GM12864 (cell line): ENCODE results near the gene NCBP2L.

ENCODE experiments used
- DNase-seq: peaks from one replicate; pipeline ENCODE4 v3.0.0-alpha.2; 2011; ENCODE audit warnings: low read depth
- H3K4me3 ChIP-seq: 2 replicates; pipeline ENCODE4 v1.5.1; 2011; ENCODE audit warnings: mild to moderate bottlenecking, low read depth, low read length, control low read depth
- TF ChIP-seq, protein P1 (sequence below): IDR thresholded peaks from 2 replicates; pipeline ENCODE4 v1.5.1; 2011; ENCODE audit warnings: low read depth, mild to moderate bottlenecking, moderate library complexity, low read length, control low read depth, inconsistent platforms; ENCODE audit errors: missing control alignments

The NCBP2L gene

GRCh38 chrX:107777536-107777832 is at the start of gene NCBP2L:
Gene NCBP2L, plus strand, starts transcription at chrX:107777733. Its CDS starts 16,488 bp downstream, at chrX:107794221.
- no peak for DNase-seq
- TF ChIP-seq, protein P1, sequence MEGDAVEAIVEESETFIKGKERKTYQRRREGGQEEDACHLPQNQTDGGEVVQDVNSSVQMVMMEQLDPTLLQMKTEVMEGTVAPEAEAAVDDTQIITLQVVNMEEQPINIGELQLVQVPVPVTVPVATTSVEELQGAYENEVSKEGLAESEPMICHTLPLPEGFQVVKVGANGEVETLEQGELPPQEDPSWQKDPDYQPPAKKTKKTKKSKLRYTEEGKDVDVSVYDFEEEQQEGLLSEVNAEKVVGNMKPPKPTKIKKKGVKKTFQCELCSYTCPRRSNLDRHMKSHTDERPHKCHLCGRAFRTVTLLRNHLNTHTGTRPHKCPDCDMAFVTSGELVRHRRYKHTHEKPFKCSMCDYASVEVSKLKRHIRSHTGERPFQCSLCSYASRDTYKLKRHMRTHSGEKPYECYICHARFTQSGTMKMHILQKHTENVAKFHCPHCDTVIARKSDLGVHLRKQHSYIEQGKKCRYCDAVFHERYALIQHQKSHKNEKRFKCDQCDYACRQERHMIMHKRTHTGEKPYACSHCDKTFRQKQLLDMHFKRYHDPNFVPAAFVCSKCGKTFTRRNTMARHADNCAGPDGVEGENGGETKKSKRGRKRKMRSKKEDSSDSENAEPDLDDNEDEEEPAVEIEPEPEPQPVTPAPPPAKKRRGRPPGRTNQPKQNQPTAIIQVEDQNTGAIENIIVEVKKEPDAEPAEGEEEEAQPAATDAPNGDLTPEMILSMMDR = no peak
- H3K4me3 ChIP-seq = no peak within 1 kb of the TSS; the same call in 1 of the 2 replicates

DNA sequence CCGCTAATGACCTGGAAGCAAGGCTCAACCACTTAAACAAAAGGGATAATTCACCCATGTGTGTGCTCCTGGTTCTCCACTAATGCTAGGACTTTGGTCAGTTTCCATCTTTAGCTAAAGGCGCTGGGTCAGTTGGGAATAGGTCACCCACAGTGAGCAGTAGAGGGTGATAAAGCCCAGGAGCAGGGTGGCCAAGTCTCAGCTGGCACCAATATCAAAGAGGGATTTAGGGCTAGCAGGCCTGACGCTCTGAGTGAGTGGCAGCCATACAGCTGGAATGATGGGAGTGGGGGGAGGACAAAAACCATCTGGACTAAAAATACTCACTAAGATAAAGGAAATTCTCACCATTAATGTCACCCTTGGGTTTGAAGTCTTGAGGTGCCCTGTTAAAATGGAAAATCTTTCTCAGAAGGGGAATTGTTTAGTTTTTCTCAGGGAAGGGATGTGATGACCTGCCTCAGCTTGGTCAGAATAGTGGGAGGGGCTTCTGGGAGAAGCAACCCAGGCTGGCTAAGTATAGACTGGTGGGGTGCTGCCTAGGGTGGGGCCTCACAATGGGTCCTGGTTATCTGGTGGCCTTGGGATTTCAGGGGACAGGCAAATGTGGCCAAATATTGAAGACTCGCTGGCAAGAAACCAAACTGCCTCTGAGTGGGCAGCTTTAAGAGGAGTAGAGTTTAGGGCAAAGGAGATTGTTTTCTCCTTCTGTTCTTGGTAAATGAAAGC is 49.0 kb upstream of the NCBP2L start:
- TF ChIP-seq, protein P1 = no peak
- no peak overlapping the region for H3K4me3 ChIP-seq
- no peak for DNase-seq

GRCh38 chrX:107729558-107730297 is 47.8 kb upstream of the NCBP2L start:
- no peak for DNase-seq
- no peak overlapping the region for H3K4me3 ChIP-seq
- TF ChIP-seq, protein P1 = no peak

DNA sequence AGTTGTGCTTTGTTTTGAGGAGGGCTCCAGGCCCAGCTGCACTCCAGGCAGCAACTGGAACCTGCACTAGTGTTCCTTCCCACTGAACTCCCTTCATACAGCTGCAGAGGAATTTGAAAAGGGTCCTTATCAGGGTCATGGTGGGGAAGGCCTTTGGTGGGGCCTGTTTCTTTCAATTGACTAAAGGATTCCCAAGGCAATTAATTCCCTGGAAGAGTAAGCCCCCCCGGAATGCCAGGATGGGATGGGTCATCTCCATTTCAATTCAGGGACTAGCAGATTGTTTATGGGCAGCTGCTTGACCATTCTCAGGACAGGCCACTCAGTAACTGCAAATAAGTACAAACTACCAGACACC is 47.3 kb upstream of the NCBP2L start:
- DNase-seq = no peak
- TF ChIP-seq, protein P1 = no peak

DNA sequence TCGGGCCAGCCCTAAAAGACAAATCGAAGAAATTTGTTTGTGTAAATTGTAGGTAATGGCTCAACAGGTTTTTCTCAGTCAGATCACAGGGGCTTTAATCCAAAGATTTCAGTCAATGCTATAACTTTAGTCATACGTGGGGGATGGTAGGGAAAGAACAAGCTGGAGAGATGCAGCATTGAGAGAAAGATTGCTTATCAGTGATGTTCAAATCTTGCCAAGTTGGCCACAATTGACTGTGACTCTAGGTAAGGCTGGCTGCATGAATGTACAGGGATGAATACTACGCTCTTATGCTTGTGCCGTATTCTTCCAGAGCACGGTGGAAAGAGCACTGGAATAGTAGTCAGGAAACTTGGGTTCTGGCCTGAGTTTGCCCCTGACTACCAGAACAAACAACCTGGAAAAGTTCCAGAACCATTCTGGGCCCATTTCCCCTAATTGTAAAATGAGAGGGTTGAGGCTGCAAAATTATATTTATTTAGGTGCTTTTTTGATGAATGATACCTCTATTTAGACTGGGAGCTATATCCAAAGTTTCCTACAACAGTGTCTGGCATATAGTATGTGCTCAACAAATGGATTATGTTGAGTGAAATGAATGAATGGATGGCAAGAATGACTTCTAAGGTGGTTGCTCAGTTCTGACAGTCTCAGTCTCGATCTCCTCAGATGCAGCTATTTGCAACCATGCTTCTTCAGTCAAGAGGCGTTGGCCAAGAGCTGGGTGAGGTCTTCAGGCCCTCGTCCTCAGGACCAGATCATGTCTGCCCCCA is 46.4 kb upstream of the NCBP2L start:
- DNase-seq = no peak
- TF ChIP-seq, protein P1 = no peak
- H3K4me3 ChIP-seq = no peak overlapping the region

More for the DNA sequence above, 47.3 kb upstream of the NCBP2L start:
- no peak overlapping the region for H3K4me3 ChIP-seq

- no peak overlapping the region for H3K4me3 ChIP-seq
- TF ChIP-seq, protein P1 = no peak
- no peak for DNase-seq
Observed at GRCh38 chrX:107731831-107732502, 45.6 kb upstream of the NCBP2L start.
